Measurements from ENCODE around the gene PIGU. TPM values are rescaled to one million over a fixed set of nuclear protein-coding genes. Genes with fewer than 3 reads are reported as not detected.

PIGU gene
- total and polyA plus RNA-seq, 2 of the 13 experiments (the other 11 are each of a cell fraction or from before 2014, with no cell fraction given), result 45.5 to 231 TPM

GRCh38 chr20:34511891-34512265 lies 165.0 kb downstream of the PIGU start (continued):
- no peak for TF ChIP-seq NFAT5 (CRISPR knock-in tag; IDR thresholded peaks at IDR 0.05)
- no peak for TF ChIP-seq HIVEP1 (CRISPR knock-in tag; IDR thresholded peaks at IDR 0.05)
- no peak for TF ChIP-seq ZNF367 (CRISPR knock-in tag; IDR thresholded peaks at IDR 0.05; ENCODE audit: borderline replicate concordance)
- TF ChIP-seq ZFP82 (CRISPR knock-in tag; IDR thresholded peaks at IDR 0.05; ENCODE audit: borderline replicate concordance), result no peak
- no peak for TF ChIP-seq ZNF720 (CRISPR knock-in tag; IDR thresholded peaks at IDR 0.05)
- peak; percentile 73; the same call in 1 of the 2 replicates for TF ChIP-seq HNF1A (IDR thresholded peaks at IDR 0.05; ENCODE audit: low read depth)
- peak; percentile 77 for TF ChIP-seq HNF1A (CRISPR knock-in tag; IDR thresholded peaks at IDR 0.05; ENCODE audit: borderline replicate concordance)
- TF ChIP-seq MYPOP (CRISPR knock-in tag; IDR thresholded peaks at IDR 0.05), result no peak
- TF ChIP-seq TAF15 (IDR thresholded peaks at IDR 0.05; ENCODE audit: low read depth, low read length, poor library complexity, severe bottlenecking), result no peak
- no peak for TF ChIP-seq GRHL1 (CRISPR knock-in tag; conservative IDR thresholded peaks at IDR 0.05)
- no peak for TF ChIP-seq PCBP2 (optimal IDR thresholded peaks at IDR 0.05; ENCODE audit: low read depth, low read length, poor library complexity, severe bottlenecking)
- TF ChIP-seq ZNF598 (CRISPR knock-in tag; IDR thresholded peaks at IDR 0.05; ENCODE audit: borderline replicate concordance), result no peak
- no peak for TF ChIP-seq CREB3 (CRISPR knock-in tag; IDR thresholded peaks at IDR 0.05)
- 0 out of 2 replicates have a peak, but pooled peaks have one; percentile 38 for TF ChIP-seq POGZ (CRISPR knock-in tag; IDR thresholded peaks at IDR 0.05)
- TF ChIP-seq ZNF563 (CRISPR knock-in tag; IDR thresholded peaks at IDR 0.05), result no peak
